GM18951 (cell line): ENCODE results near the gene FOXO3.

ENCODE experiments used
- POLR2A ChIP-seq: IDR thresholded peaks from 4 replicates; pipeline ENCODE4 v1.6.1; 2011; ENCODE audit warnings: mild to moderate bottlenecking; ENCODE audit not compliant: insufficient read length, insufficient read depth; ENCODE audit errors: extremely low read depth
- in situ Hi-C: fragments of 300-500 bp; cut with MboI; formaldehyde crosslinking; loops from one replicate; pipeline ENCODE4 v1.12.0; 2022; ENCODE audit warnings: low sequenced_read_pairs, mixed read lengths, inconsistent platforms; ENCODE audit not compliant: unreplicated experiment

Gene FOXO3

GRCh38 chr6:108604156-108604555, 43.4 kb downstream of the FOXO3 start:
- in situ Hi-C loops = no loop called here
- no peak for TF ChIP-seq POLR2A

- TF ChIP-seq POLR2A = no peak
- in situ Hi-C loops = no loop called here
Measured at GRCh38 chr6:108606250-108606690, 45.6 kb downstream of the FOXO3 start.

- TF ChIP-seq POLR2A = no peak
- in situ Hi-C loops = no loop called here
Measured at GRCh38 chr6:108608453-108609275, 47.9 kb downstream of the FOXO3 start.

GRCh38 chr6:108609276-108609769, 48.6 kb downstream of the FOXO3 start:
- in situ Hi-C loops = no loop called here
- no peak for TF ChIP-seq POLR2A

GRCh38 chr6:108610270-108610839, 49.6 kb downstream of the FOXO3 start:
- no peak for TF ChIP-seq POLR2A

GRCh38 chr6:108610957-108611586, 50.4 kb downstream of the FOXO3 start:
- in situ Hi-C loops = no loop called here

More at GRCh38 chr6:108610270-108610839, 49.6 kb downstream of the FOXO3 start:
- in situ Hi-C loops = no loop called here

GRCh38 chr6:108612852-108613251, 52.1 kb downstream of the FOXO3 start:
- in situ Hi-C loops = no loop called here
- no peak for TF ChIP-seq POLR2A

More at GRCh38 chr6:108610957-108611586, 50.4 kb downstream of the FOXO3 start:
- no peak for TF ChIP-seq POLR2A

GRCh38 chr6:108616544-108616943, 55.8 kb downstream of the FOXO3 start:
- no peak for TF ChIP-seq POLR2A
- in situ Hi-C loops = no loop called here

GRCh38 chr6:108616973-108617372, 56.3 kb downstream of the FOXO3 start:
- in situ Hi-C loops = no loop called here
- no peak for TF ChIP-seq POLR2A

GRCh38 chr6:108618623-108619152, 58.0 kb downstream of the FOXO3 start:
- no peak for TF ChIP-seq POLR2A
- in situ Hi-C loops = no loop called here

GRCh38 chr6:108619431-108620197, 58.9 kb downstream of the FOXO3 start:
- in situ Hi-C loops = no loop called here
- TF ChIP-seq POLR2A = no peak

- TF ChIP-seq POLR2A = no peak
- in situ Hi-C loops = no loop called here
Measured at GRCh38 chr6:108621117-108621516, 60.4 kb downstream of the FOXO3 start.
